ENCODE data around the gene GPRIN1.
"Not testable (repeated sequence)": the region's sequence is repeated elsewhere in the genome, so short reads cannot be mapped to it uniquely, and the experiment has no call there.

Gene GPRIN1

DNA sequence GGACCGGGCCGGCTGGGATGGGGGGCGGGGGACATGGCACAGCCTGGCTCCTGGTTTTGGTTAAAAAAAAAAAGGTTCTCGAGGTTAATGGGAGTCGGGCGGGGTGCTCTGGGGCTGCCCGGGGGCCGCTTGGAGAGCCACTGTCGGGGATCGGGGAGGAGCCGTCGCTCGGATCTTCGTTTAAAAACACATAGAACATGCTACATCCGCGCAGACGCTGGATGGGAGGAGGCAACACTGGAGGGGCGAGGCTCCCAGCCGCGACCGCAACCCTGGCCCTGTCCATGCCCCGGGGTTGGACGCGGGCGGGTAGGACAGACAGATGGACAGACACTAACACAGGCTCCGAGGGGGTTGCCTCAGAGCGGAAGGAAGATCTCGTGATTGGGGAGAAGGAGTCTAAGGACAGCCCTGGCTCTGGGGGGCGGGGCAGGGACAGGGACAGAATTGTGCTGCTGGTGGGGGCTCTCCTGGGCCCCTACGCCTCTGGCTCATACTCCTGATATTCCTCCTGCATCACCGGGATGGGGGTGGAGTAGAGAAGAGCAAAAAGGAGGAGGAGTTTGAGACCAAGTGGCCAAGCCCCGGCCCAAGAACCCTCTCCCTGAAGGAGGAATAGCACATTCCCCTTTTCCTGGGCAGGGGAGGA, 10.5 kb upstream of the GPRIN1 start:
- no peak for DNase-seq

DNA sequence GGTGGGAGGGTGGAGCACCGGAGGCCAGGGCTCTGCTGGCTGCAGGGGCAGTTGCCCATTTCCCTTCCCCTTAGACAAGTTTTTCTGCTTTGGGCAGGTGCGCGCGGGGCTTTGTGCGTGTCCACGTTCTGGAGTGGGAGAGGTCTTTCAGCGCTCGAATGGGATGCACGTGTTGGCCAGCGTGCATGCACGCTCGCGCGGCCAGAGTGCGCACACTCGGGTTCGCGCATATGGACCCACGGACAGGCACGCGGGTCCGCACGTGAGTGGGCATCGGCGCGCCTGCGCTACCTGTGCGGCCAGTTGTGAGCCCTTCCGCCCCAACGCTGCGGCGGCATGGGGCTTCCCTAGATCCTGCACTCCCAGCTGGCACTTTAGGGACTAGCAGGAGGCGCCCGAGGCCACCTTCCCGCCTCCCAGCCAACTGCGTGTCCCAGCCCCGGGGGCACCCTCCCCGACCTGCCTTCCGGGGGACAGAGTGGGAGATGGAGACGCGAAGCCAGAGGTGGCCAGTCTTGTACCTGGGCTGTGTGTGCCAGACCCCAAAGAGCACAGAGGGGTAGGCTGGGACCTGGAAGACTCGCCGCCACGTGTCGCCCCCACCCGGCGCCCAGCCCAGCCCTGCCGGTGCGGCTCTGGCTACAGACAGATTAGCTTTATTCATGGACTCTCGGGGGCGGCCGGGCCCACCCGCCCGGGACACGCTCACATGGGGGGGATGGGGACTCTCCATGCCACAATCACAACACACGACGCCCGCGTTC, 9.8 kb upstream of the GPRIN1 start:
- no peak for DNase-seq

DNA sequence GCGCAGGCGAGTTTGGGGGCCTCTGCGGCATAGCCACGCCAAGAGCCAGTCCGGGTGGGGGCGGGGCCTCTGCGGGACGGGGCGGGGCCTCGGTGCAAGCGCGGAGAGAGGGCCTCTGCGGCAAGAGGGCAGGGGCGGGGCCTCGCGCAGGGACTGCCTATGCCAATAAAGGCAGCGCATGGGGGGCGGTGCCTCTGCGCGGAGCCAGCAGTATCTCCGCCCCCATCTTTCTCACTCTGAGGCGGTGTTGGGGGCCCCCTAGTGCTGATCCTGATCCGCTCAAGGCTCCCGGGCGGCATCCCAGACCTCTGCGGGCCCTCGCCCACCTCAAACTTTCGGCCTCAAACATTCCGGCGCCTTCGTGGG, 9.2 kb upstream of the GPRIN1 start:
- peak; percentile 79 for DNase-seq

DNA sequence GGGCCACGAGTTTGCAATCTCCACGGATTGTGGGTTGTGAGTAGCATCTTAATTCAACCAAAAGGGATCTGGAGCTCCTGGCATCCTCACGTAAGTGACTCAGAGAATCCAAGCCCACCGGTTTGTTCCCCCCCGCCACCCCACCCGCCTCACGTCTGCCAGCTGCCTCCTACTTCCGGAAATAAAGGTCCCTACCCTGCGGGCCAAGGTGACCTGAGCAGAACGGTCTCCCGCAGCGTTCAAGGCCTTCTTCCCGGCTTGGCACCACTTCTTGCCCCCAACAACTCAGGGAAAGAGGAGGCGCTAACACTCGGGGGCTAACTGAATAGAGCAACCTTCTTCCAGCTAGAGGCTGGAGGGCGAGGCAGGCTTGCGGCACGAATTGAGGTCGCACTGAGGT, 8.8 kb upstream of the GPRIN1 start:
- no peak for DNase-seq

DNA sequence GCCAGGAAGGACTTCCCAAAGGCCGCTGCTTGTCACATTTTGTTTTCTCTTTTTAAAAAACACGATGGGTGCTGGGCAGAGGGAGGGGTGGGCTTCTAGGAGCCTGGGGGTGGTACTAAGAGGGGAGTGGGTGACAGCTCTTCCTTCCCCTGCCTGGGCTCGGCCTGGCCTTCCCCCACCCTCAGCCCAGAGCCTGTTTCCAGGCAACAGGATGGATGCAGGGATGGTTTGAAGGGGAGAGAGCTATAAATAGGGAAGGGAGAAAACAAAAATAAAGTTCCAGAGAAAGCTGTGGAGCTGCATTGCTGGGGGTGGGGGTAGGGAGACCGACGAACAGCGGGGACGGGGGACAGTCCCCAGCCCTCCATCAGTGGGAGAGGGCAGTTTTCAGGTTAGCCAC, 6.6 kb upstream of the GPRIN1 start:
- no peak for DNase-seq

DNA sequence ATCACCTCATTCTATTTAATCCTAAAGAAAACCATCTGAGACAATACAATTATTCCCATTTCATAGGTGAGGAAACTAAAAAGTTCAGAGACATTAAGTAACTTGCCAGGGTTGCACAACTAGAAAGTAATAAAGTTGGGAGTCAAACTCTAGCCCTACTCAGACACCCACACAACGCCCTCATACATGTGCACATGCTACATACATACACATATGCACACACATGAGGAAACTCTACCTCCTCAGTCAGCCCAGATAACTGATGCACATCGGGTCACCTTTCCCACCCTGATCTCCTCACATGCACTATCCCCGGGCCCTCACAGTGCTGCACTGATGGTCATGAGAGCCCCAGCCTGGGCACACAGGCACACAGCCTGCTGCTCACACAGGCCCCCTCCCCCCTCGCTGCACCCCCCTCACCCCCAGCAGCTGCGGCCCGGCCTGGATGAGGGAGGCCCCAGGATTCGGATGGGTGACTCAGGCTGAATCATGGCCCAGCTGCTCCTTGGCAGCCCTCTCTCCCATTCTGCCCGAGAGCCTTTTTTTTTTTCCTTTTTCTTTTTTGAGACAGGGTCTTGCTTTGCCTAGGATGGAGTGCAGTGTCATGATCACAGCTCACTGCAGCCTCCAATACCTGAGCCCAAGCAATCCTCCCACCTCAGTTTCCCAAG, 5.0 kb upstream of the GPRIN1 start:
- no peak for DNase-seq

DNA sequence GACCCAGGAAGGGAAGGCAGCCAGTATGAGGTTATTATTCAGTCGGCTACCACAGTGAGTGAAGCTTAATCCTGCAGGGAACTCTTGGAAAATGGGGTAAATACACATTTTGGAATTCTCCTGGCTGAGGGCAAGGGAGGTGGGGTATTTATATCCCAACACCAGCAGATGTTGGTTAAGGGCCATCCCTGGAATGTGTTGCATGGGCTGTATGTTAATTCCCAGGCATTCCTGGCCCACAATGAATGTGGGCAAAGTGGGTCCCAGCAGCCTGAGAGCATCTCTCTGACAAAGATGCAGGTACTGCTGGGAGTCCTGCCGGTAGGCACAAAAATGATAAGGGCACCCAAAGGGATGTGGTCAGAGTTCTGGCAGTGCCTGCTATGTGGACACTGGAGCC, 2.9 kb upstream of the GPRIN1 start:
- DNase-seq = no peak

DNA sequence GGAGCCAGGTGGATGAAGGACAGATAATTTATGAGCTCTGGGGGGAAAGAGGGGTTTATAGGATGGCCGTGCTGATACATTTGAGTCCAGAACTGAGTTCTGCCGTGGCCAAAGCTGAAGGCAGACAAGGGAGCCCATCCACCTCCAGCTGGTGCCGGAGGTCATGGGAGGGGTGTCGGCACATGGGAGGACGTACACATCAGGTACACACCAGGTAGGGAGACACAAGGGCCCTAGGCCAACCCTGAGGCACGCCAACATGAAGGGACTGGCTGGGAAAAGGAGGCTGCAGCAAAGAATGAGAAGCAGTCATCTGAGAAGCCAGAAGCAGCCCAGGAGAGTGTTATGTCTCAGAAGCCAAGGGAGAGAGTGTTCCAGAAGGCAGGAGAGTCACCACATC, 2.1 kb upstream of the GPRIN1 start:
- no peak for DNase-seq

DNA sequence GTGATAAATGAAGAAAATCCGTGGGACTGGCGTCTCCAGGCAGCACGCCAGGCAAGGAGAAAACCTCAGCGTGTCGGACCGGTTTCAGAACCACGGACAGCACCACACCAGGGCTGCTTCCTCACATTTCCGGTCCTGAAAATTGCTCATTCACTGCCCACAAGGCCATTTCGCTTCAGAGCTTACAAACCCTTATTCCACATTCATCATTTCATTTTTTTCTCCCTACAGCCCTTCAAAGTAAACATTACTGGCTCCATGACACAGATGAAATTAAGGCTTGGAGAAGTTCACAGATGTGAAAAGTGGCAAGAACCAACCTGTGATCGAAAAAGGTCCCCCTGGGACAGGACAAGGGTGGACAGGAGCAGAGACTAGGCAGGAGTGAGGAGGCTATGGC, 1.5 kb upstream of the GPRIN1 start:
- peak; percentile 86 for DNase-seq

DNA sequence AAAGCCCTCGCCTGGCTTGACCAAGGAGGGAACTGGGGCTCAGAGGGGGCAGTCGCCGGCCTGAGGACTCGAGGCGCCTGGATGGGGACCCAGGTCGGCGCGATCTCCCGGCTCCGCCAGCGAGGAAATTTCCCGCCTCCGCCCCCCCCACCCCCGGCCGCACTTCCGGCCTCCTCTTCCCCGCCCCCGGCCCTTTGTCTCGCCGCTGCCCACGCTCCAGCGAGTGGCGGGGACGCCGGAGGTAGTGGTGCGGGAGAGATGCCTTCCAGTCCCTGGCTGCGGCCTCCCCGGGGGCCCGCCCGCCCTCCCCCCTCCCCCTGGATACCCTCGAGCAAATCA, 448 bp upstream of the GPRIN1 start:
- DNase-seq = no peak

DNA sequence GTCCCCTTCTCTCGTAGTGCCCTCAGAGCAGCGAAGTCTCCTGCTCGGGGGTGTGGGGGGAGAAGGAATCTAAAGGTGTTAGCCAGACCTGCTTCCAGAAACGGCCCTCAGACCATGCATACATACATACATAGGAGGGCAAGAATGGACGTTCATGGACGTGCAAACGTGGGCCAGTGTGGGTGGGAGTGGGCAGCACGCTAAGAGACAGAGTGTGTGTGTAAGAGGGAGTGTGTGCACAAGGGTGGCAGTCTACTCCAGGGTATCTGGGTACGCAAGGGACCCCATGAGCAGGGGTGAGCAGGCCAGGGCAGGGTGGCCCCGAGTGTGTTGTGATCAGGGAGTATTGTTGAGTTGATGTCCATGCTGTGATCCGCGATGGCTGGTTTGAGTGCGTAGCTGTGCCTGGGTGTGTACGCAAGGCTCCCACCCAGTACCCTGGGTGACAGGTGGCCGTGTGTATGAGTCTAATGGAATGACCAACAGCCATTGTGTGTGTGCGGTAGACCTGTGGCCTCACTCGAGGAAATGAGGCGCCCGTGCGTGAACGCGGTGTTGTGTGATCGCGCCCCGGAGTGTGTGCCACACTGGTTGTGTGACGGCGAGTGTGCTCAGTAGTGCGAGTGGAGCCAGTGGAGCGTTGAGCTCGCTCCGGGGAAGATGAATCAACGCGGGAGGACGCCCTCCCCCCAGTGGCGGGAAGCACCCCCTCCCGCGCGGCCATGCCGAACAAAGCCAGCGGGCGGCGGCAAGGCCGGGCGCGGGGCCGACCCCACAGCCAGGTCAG, 826 bp downstream of the GPRIN1 start:
- no peak for DNase-seq

DNA sequence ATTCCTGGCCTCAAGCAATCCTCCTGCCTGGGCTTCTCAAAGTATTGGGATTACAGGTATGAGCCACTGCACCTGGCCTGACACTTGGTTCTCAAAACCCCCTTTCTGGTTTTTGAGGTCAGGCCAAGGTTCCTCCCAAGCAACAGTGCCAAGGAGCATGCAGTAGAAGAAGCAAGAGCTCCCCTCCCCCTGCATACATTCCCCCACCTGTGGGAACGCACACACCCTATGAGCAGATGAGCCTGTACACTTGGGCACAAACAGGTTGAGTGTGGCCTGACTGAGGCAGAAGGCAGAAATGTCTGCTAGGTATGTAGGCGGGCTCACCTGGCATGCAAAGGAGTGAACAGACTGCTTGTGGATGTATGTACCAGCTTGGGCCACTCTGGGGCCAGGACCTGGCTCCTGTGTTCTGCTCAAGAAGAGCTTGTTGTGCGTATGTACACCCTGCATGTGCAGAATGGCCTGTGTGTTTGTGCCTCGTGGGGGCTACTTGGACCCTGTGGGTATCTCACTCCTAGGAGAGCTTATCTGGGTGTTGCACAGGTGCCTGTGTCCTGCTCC, 1.7 kb downstream of the GPRIN1 start:
- DNase-seq = no peak

DNA sequence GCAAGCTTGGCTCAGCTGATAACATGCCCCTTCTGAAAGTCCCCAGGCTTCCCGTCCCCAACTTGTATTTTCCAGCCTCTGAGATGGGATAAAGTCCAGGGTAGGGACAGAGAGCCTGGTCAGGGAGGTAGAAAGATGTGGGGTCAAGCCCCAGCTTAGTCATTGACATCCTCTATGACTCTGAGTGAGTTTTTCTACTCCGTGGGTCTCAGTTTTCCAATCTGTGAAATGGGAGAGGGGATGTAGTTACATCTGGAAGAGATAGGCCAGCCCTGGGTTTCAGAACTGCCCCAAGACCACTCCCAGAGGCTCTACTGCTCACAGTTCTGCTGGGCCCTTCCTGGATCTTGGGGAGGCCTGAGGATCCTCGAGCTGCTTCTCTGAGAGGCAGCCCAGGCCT, 3.1 kb downstream of the GPRIN1 start:
- DNase-seq = no peak

DNA sequence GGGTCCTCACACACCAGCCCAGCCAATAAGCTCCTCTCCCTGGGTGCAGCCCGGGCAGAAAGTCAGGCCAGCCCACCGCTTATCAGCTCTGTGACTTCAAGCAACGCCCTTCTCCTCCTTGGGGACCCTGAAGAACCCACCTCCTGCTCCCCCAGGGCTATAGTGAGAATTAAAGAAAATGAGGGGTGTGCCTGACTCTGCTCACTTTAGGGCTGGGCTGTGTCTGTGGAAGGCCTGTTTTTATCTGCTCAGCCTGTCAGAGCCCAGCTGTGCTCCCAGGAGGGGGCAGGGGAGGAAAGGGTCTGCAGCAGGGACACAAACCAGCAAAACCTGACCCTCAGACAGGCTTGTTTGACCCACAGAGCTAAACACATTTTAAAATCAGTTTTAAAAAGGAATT, 3.9 kb downstream of the GPRIN1 start:
- peak; percentile 69 for DNase-seq

DNA sequence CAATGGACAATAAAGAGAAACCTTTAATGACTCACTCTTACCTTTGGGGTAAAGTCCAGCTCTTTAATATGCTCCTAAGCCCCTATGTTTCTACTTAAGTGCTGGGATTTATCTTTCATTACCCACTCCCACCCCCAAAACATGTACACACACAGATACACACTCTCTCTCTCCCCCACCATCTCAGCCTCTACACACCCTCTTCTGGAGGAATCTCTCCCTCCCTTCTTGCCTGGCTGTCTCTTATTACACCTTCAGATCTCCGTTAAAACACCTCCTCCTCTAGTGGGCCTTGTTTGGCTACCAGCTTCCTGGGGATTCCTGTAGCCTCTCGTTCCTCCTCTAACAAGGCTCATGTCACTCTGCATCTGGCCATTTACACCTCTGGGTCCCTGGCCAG, 6.9 kb downstream of the GPRIN1 start:
- DNase-seq = no peak

DNA sequence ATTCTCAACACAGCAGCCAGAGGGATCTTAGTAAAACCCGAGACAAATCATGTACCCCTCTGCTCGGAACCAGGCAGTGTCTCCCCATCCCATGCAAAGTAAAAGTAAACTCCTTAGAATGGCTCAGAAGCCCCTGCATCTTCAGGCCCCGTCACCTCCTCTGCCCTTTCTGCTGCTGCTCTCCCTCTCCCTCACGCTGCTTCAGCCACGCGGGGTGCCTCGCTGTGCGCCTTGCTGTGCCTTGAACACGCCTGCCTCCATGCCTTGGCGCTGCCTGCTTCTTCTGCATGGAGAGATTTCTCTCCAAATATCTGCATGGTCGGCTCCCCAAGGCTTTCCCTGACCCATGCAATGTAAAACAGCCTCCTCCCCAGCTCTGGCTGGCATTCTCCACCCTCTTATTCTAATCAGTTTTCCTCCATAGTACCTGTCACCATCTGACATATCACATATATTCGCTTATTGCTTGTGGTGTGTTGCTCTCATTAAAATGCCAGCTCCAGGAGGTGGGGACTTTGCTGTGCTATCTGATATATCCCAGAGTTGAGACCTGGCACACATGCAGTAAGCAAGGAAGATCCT, 8.0 kb downstream of the GPRIN1 start:
- DNase-seq = no peak

DNA sequence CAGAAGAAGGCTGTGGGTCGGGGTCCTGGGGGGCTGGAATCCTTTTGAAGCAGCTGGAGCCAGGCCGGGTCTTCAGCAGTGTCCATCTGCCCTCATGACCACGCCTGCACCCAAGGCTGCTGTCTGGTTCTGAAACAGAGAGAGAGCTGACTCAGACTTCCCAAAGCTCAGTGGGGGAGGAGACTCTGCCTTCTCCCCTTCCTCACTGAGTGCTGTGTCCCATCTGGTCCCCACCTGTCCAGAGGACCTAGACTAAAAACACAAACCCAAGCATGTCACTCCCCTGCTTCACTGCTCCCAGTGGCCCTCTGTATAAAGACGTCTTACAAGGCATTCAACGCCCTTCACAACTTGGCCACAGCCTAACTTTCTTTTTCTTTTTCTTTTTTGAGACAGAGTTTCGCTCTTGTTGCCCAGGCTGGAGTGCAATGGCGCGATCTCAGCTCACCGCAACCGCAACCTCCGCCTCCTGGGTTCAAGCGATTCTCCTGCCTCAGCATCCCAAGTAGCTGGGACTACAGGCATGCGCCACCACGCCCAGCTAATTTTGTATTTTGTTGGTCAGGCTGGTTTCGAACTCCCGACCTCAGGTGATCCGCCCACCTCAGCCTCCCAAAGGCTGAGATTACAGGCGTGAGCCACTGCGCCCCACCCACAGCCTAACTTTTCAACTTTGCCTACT, 10.1 kb downstream of the GPRIN1 start:
- DNase-seq = not testable (repeated sequence)

DNA sequence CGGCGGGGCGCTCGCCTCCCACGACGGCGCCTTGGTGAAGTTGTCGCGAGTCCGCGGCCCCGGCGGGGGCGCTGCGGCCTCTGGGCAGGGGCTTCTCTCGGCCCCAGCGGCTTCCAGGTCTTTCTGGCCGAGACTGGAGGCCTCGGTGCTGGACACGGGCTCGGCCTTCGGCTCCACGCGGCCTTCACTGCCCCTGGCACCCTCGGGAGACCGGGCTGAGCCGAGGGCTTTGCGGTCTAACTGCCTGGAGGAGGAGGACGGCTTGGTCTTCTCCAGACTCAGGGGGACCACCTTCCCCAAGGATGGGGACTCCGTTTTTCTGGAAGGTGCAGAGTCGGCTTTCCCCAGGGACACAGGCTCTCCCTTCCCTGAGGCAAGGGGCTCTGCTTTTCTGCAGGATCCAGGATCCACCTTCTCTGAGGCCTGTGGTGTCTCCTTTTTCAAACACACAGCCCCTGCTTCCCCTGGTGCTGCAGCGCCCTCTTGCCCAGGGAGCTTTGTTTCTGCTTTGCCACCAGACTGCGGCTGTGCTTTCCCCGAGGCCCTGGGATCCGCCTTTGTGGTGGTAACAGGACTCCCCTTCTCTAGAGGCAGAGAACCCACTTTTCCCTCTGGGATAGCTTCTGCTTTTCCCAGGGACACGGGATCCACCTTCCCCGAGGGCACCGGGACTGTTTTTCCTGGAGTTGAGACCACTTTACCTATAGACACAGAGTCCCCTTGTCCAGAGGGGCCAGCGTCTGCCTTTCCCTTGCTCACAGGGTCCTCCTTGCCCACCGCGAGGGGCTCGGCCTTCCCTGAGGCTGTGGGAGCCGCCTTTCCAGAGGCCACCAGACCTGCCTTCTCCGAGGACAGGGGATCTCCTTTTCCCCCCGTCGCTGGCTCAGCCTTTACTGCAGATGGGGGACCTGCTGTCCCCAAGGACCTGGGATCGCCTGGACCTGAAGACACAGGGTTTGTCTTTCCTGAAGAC, 12.3 kb downstream of the GPRIN1 start:
- DNase-seq = no peak

DNA sequence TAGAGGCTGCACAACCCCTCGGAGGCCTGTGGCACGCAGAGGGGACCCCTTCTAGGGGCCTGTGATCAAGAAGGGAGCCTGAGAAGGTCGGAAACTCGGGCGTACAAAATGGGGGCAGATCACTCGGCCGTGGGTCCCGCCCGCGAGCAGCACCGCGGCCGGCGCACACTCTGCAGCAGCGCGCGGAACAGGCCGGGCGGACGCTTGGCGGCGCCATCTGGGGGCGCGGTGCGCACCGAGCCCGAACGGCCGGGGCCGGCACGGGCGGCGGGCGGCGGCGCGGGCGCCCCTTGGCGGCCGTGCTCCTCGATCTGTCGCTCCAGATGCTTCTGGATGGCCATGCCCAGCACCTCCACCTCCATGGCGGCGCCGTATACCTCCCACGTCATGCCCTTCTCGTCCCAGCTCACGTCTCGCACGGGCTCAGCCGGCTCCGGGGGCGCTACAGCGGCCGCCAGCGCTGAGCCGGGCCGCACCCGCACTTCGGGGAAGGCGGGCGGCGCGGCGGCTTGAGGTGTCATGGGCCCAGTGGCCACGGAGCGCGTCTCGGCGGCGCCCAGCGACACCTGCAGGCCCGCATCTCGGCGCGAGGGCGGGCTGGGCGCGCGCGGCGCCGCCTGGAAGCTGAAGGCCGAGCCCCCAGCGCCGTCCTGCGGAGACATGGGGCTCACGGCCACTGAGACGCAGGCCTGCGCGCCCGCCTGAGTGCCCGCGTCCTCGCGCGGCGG, 13.1 kb downstream of the GPRIN1 start:
- DNase-seq = peak; percentile 76

DNA sequence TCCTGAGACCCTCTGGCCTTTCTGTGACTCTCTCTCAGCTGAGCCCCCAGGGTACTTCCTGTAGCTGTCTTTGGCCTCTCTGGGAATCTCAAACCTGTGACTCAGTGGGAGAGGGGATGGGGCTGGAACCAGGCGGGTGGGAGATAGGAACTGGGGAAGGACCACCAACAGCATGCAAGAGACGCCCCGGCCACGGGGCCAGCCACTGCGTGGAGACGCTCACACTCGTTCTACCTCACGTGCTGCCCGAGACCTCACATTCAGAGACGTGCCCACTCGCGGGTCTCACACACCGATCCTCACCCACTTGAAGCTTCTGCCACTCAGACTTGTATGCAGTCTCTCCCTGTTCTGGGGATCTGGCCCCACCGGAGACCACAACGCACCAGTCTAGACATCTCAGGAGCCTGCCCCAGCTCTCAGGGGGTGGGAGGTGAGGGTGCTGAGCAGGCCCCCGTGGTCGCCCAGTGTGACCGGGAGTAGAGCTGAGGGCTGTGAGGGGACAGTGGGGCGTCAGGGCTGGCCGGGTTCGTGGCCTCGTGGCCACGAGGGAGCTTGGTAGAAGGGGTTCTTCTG, 13.8 kb downstream of the GPRIN1 start:
- DNase-seq = no peak

All from islet precursor cell (in vitro differentiated cells).